Measurements from ENCODE around the gene S100A9.
"Not testable (repeated sequence)": the region's sequence is repeated elsewhere in the genome, so short reads cannot be mapped to it uniquely, and the experiment has no call there.

GRCh38 chr1:153314388-153314787, 43.3 kb upstream of the S100A9 start:
- not testable (repeated sequence) for TF ChIP-seq CTCF, POLR2A (IDR thresholded peaks at IDR 0.05)

Measured in ovary (tissue), 3 donors.